ENCODE data around the gene MCRIP2. TPM values are rescaled to one million over a fixed set of nuclear protein-coding genes. Genes with fewer than 3 reads are reported as not detected.

The MCRIP2 gene
- total and polyA plus RNA-seq, 3 experiments from 2014 or later: 24.9 to 64.8 (median 59.3) TPM

DNA sequence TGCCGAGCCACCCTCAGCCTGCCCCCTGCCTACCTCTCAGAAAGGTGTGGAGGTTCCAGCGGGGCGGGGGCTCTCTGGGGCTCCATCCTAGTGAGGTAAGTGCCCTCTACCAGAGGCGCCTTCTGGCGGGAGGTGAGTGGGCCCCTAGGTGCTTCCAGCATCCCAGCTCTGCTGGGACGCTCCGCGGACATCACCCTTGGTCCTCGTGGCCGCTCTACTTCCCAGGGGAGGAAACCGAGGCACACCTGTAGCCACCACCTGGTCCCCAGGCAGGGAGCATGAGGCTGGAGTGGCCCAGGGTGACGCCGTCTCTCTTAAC, 1.4 kb downstream of the MCRIP2 start:
- peaks cover 20% of the 10 kb centered on the region for H3K4me1 ChIP-seq (ENCODE audit: insufficient read depth, low read length)
- peak overlapping the region; percentile 47 for H3K27ac ChIP-seq (ENCODE audit: low read depth, low read length)
- no peaks in the 10 kb centered on the region for H3K36me3 Mint-ChIP-seq
- peaks cover 0 to 18% (median 10%) of the 10 kb centered on the region in 3 donors for H3K4me1 Mint-ChIP-seq
- no peaks in the 10 kb centered on the region for H3K27me3 ChIP-seq (ENCODE audit: insufficient read depth, low read length, poor library complexity, severe bottlenecking)
- H3K9me3 ChIP-seq (ENCODE audit: low read length): no peaks in the 10 kb centered on the region
- ChIA-PET CTCF (no interaction called here), POLR2A (no interaction called here)
- peak overlapping the region; percentile 59 to 90 (median 72) for H3K4me3 Mint-ChIP-seq
- no peaks in the 10 kb centered on the region for H3K36me3 ChIP-seq (ENCODE audit: insufficient read depth, low read length)
- no peak overlapping the region for H3K4me3 ChIP-seq (ENCODE audit: low read length)
- H3K27me3 Mint-ChIP-seq: no peaks in the 10 kb centered on the region
- H3K27ac Mint-ChIP-seq: peak overlapping the region in 1 of 8 donors; percentile 69
- H3K9me3 Mint-ChIP-seq: no peaks in the 10 kb centered on the region
- DNase-seq: no peak

DNA sequence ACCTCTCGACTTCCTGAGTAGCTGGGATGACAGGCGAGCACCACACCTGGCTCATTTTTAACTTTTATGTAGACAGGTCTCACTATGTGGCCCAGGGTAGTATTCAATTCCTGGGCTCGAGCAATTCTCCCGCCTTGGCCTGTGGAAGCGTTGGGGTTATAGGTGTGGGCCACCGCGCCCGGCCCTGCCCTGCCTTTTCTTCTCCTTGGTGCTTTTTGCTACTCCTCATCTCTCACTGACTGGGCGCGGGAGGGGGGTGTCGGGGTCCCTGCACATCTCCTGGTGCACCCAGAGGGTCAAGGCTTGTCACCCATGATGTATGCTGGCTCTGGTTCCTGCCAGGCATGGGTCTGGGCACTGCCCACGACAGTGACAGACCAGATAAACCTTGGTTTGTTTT, 2.9 kb downstream of the MCRIP2 start:
- POLR2A ChIA-PET: no interaction called here

DNA sequence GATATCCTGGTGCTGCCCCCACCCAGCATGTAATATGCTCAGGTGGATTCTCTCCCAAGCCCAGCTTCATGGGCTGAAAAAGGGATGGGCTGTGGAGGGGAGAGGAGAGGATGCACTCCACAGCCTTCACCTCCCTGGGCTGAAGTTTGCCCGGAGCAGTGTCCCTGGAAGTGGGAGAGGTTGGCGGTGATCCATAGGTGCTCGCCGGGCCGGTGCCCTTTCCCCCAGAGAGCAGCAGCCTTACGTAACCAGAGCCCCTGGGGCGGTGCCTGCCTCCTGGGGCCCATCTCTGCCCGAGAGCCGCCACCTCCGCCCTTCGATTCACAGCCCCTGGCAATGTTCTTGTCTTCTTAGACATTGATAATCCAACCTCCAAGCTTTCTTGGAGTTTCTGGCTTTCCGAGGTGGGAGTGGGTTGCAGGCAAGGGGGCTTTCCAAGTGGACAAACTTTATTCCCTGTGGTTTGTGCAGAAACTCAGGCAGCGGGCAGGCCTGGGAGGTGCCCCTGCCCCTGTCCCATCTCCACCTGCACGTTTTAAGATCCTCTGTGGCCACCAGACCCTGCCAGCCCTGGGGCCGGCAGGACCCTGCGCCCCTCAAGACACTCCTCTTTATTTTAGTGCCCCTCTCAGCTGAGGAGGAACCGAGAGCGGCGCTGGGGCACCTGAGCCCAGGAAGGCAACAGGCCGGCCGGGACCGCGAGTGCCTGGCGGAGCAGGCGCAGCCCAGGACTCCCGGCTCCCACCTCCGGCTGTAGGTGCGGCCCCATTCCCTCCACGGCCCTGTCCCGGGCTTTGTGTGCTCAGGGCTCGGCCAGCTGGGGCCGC, 4.4 kb downstream of the MCRIP2 start:
- no peaks in the 10 kb centered on the region for H3K36me3 ChIP-seq (ENCODE audit: insufficient read depth, low read length)
- peaks cover 27% of the 10 kb centered on the region for H3K4me1 ChIP-seq (ENCODE audit: insufficient read depth, low read length)
- no peak overlapping the region for H3K4me3 ChIP-seq (ENCODE audit: low read length)
- Mint-ChIP-seq H3K9me3 (no peaks in the 10 kb centered on the region), H3K27ac (no peak overlapping the region), H3K27me3 (no peaks in the 10 kb centered on the region), H3K4me1 (peaks cover 0 to 29% (median 13%) of the 10 kb centered on the region in 3 donors), H3K4me3 (peak overlapping the region in 1 of 7 donors; percentile 82), H3K36me3 (no peaks in the 10 kb centered on the region)
- DNase-seq: no peak
- no peaks in the 10 kb centered on the region for H3K9me3 ChIP-seq (ENCODE audit: low read length)
- no peak overlapping the region for H3K27ac ChIP-seq (ENCODE audit: low read depth, low read length)
- ChIA-PET POLR2A (no interaction called here), CTCF (no interaction called here)
- no peaks in the 10 kb centered on the region for H3K27me3 ChIP-seq (ENCODE audit: insufficient read depth, low read length, poor library complexity, severe bottlenecking)

More for the DNA sequence above, 2.9 kb downstream of the MCRIP2 start:
- Histone ChIP-seq H3K36me3 (ENCODE audit: insufficient read depth, low read length) (no peaks in the 10 kb centered on the region), H3K9me3 (ENCODE audit: low read length) (no peaks in the 10 kb centered on the region), H3K4me3 (ENCODE audit: low read length) (no peak overlapping the region), H3K27ac (ENCODE audit: low read depth, low read length) (no peak overlapping the region), H3K27me3 (ENCODE audit: insufficient read depth, low read length, poor library complexity, severe bottlenecking) (no peaks in the 10 kb centered on the region), H3K4me1 (ENCODE audit: insufficient read depth, low read length) (peaks cover 28% of the 10 kb centered on the region)
- Mint-ChIP-seq H3K27me3 (no peaks in the 10 kb centered on the region), H3K27ac (peak overlapping the region in 2 of 8 donors; percentile 33 to 43), H3K9me3 (no peaks in the 10 kb centered on the region), H3K4me1 (peaks cover 0 to 23% (median 13%) of the 10 kb centered on the region in 3 donors), H3K36me3 (no peaks in the 10 kb centered on the region), H3K4me3 (peak overlapping the region in 3 of 7 donors; percentile 24 to 82 (median 72))
- no peak for DNase-seq
- CTCF ChIA-PET: no interaction called here

DNA sequence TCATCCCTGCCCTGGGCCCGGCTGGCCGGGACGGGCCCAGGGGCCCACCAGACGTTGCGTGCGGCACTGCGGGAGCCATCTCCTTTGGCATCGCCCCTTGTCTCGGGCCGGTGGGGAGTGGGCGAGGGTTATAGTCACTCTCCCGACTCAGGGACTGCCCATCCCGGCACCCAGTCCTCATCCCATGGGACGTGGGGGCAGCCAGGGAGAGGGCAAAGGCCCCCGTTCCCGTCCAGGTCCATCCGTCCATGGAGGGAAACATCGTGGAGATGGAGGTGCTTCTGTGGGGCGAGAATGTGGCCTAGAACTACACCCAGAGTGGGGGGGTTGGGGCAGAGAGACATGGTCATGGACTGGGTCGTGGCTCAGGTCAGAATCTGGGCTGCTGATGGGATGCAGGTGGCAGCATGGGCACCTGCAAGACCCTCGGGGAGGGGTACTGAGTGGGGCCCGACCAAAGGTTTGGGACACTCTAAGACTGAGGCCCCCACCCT, 5.1 kb downstream of the MCRIP2 start:
- POLR2A ChIA-PET: no interaction called here

DNA sequence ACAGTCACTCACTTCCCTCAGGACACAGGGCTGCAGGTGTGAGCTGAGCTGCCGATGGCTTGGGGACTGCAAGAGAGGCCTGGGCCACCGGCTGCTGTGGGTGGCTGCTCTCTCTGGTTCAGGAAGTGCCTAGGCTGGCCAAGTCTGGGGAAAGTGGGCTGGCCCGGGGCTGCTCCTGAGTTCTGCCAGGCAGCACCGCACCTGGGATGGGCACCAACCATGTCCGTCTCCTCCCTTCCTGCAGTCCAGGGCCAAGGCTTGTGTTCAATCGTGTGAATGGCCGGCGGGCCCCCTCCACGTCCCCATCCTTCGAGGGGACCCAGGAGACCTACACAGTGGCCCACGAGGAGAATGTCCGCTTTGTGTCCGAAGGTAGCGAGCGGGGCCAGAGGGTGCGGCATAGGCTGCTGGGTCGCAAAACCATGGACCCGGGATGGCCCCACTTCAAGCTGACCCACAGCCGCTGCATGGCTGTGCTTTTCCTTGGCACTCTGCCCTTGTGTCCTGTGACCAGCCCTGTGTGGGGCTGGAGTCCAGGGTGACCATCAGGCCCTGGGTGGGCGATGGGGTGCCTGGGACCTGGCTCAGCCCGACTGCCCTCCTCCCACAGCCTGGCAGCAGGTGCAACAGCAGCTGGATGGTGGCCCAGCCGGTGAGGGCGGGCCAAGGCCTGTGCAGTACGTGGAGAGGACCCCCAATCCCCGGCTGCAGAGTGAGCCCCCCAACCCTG, 5.7 kb downstream of the MCRIP2 start:
- Histone ChIP-seq H3K36me3 (ENCODE audit: insufficient read depth, low read length) (no peaks in the 10 kb centered on the region), H3K27ac (ENCODE audit: low read depth, low read length) (no peak overlapping the region), H3K4me1 (ENCODE audit: insufficient read depth, low read length) (peaks cover 22% of the 10 kb centered on the region), H3K4me3 (ENCODE audit: low read length) (no peak overlapping the region), H3K27me3 (ENCODE audit: insufficient read depth, low read length, poor library complexity, severe bottlenecking) (no peaks in the 10 kb centered on the region), H3K9me3 (ENCODE audit: low read length) (no peaks in the 10 kb centered on the region)
- Mint-ChIP-seq H3K4me1 (peaks cover 0 to 29% (median 13%) of the 10 kb centered on the region in 3 donors), H3K9me3 (no peaks in the 10 kb centered on the region), H3K27me3 (no peaks in the 10 kb centered on the region), H3K27ac (peak overlapping the region in 1 of 8 donors; percentile 83), H3K4me3 (peak overlapping the region in 2 of 7 donors; percentile 12 to 42), H3K36me3 (no peaks in the 10 kb centered on the region)
- CTCF ChIA-PET: interaction anchor here (0.8 to 1.3 kb wide), 2 partner anchors 9 to 11 kb away, joined by 3 to 7 read pairs; partner anchors contain the start of gene METTL26
- POLR2A ChIA-PET: interaction anchor here (1.0 kb wide), 1 partner anchor 11 kb away, joined by 3 read pairs; the partner anchor contains the start of gene METTL26
- DNase-seq: no peak

More for the DNA sequence above, 5.1 kb downstream of the MCRIP2 start:
- H3K27ac ChIP-seq (ENCODE audit: low read depth, low read length): no peak overlapping the region
- H3K9me3 ChIP-seq (ENCODE audit: low read length): no peaks in the 10 kb centered on the region
- no peak overlapping the region for H3K4me3 ChIP-seq (ENCODE audit: low read length)
- no peaks in the 10 kb centered on the region for H3K36me3 ChIP-seq (ENCODE audit: insufficient read depth, low read length)
- Mint-ChIP-seq H3K4me3 (peak overlapping the region in 2 of 7 donors; percentile 12 to 42), H3K9me3 (no peaks in the 10 kb centered on the region), H3K4me1 (peaks cover 0 to 29% (median 13%) of the 10 kb centered on the region in 3 donors), H3K27me3 (no peaks in the 10 kb centered on the region), H3K36me3 (no peaks in the 10 kb centered on the region), H3K27ac (peak overlapping the region in 2 of 8 donors; percentile 45 to 83)
- H3K27me3 ChIP-seq (ENCODE audit: insufficient read depth, low read length, poor library complexity, severe bottlenecking): no peaks in the 10 kb centered on the region
- CTCF ChIA-PET: no interaction called here
- peaks cover 22% of the 10 kb centered on the region for H3K4me1 ChIP-seq (ENCODE audit: insufficient read depth, low read length)
- DNase-seq: no peak

DNA sequence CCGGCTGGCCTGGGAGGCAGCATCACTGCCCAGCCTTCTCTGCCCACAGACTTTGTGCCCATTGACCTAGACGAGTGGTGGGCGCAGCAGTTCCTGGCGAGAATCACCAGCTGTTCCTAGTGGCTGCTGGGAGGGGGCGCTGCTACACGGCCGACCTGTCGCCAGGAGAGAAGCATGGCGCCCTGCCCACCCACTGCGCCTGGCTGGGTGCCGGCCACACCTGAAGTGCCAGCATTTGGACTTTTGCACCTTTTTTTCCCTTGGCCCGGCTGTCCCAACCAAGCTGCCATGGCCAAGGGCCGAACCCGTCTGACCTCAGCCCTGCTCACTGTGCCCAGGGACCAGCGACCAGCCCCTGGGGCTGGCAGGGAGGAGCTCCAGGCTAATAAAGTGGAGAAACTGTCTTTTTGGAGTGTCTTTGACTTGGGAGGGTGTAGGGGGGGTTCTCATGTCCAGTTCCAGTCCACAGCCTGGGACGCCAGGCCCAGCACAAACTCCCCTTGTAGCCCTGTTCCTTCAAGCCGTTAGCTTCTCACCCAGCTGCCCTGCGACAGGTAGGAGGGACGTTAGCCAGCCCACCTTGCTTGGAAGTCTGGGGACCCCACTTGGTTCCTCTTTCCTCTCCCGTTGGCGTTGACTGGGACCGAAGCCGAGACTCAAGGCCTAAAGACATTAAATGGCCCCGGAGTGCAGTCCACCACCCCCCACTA, 6.6 kb downstream of the MCRIP2 start:
- H3K4me1 Mint-ChIP-seq: peaks cover 0 to 21% (median 11%) of the 10 kb centered on the region in 3 donors
- H3K9me3 Mint-ChIP-seq: no peaks in the 10 kb centered on the region
- H3K27me3 Mint-ChIP-seq: no peaks in the 10 kb centered on the region
- DNase-seq: peak in 1 of 5 donors; percentile 27
- peak overlapping the region; percentile 48 to 87 (median 77) for H3K4me3 Mint-ChIP-seq
- Histone ChIP-seq H3K4me1 (ENCODE audit: insufficient read depth, low read length) (peaks cover 14% of the 10 kb centered on the region), H3K27ac (ENCODE audit: low read depth, low read length) (peak overlapping the region; percentile 58), H3K4me3 (ENCODE audit: low read length) (peak overlapping the region; percentile 66), H3K9me3 (ENCODE audit: low read length) (no peaks in the 10 kb centered on the region), H3K36me3 (ENCODE audit: insufficient read depth, low read length) (no peaks in the 10 kb centered on the region), H3K27me3 (ENCODE audit: insufficient read depth, low read length, poor library complexity, severe bottlenecking) (no peaks in the 10 kb centered on the region)
- H3K27ac Mint-ChIP-seq: peak overlapping the region; percentile 59 to 93 (median 84)
- POLR2A ChIA-PET: interaction anchor here (0.6 to 1.0 kb wide), 3 partner anchors 10 to 52 kb away, joined by 3 to 4 read pairs (median 3); partner anchors contain the start of gene METTL26
- H3K36me3 Mint-ChIP-seq: no peaks in the 10 kb centered on the region
- CTCF ChIA-PET: interaction anchor here (0.8 to 1.3 kb wide), 2 partner anchors 10 to 12 kb away, joined by 3 to 7 read pairs; partner anchors contain the start of gene METTL26

DNA sequence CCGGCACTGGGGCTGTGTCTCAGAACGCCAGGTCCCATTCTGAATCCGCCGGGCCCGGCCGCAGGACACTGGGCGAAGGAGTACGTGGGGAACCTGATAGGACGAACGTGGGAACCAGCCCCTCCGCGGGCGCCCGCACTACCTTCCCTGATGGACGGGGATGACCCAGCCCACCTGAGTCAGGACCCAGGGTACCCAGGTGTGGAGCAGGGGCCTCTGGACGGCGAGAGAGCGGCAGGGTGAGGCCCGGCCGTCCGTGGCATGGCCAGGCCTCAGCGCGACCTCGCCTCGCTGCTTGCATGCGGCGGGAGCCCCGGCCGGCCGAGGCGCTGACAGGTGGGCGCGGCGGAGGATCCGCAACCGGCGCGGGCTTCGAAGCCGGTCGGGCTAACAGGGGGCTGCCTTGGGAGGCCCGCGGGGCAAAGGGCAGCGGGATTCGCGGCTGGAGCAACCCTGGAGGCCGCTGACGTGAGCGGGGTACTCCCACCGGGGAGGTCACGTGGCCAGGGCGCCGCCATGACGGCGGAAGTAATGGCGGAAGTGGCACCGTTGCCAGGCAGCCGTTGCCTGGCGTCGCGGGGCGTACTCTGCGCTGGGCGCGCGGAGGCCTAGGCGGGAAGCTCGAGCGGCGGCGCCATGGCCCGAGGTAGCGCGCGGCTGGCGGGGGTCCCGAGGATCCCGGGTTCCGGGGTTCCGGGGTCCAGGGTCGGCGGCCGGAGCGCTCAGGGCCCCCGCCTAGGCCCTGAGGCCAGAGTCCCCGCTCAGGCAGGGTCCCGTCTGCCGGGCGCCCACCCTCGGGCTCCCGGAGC, 7.4 kb downstream of the MCRIP2 start, which contains the start of gene WDR90:
TSS of gene WDR90 (plus strand) at position 585 of the 809 bp plus-strand sequence. CDS start at position 637, 52 bp downstream.
- Histone ChIP-seq H3K4me1 (ENCODE audit: insufficient read depth, low read length) (peaks cover 13% of the 10 kb centered on the region), H3K27me3 (ENCODE audit: insufficient read depth, low read length, poor library complexity, severe bottlenecking) (no peaks in the 10 kb centered on the region), H3K36me3 (ENCODE audit: insufficient read depth, low read length) (no peaks in the 10 kb centered on the region), H3K9me3 (ENCODE audit: low read length) (no peaks in the 10 kb centered on the region), H3K4me3 (ENCODE audit: low read length) (peak within 1 kb of the TSS; percentile 66), H3K27ac (ENCODE audit: low read depth, low read length) (peak within 1 kb of the TSS; percentile 58)
- DNase-seq: peak; percentile 88 to 95 (median 92)
- CTCF ChIA-PET: interaction anchor here (0.8 to 1.3 kb wide), 4 partner anchors 12 to 32 kb away, joined by 3 to 7 read pairs (median 4); partner anchors contain the start of genes METTL26, RHOT2 and STUB1
- no peaks in the 10 kb centered on the region for H3K36me3 Mint-ChIP-seq
- peak within 1 kb of the TSS; percentile 74 to 87 (median 78) for H3K4me3 Mint-ChIP-seq
- H3K9me3 Mint-ChIP-seq: no peaks in the 10 kb centered on the region
- H3K4me1 Mint-ChIP-seq: peaks cover 0 to 21% (median 11%) of the 10 kb centered on the region in 3 donors
- POLR2A ChIA-PET: interaction anchor here (0.5 to 1.4 kb wide), 6 partner anchors 13 to 66 kb away, joined by 3 to 7 read pairs (median 4); partner anchors contain the start of genes METRN, METTL26, RAB40C and RHOT2
- H3K27ac Mint-ChIP-seq: peak within 1 kb of the TSS; percentile 61 to 93 (median 84)
- H3K27me3 Mint-ChIP-seq: no peaks in the 10 kb centered on the region

All from CD8-positive, alpha-beta memory T cell (primary cell).